Measurements from ENCODE around the gene MYO1B. TPM values are rescaled to one million over a fixed set of nuclear protein-coding genes. Genes with fewer than 3 reads are reported as not detected.

Gene MYO1B
- 137 and 177 TPM in 2 replicates for total RNA-seq

DNA sequence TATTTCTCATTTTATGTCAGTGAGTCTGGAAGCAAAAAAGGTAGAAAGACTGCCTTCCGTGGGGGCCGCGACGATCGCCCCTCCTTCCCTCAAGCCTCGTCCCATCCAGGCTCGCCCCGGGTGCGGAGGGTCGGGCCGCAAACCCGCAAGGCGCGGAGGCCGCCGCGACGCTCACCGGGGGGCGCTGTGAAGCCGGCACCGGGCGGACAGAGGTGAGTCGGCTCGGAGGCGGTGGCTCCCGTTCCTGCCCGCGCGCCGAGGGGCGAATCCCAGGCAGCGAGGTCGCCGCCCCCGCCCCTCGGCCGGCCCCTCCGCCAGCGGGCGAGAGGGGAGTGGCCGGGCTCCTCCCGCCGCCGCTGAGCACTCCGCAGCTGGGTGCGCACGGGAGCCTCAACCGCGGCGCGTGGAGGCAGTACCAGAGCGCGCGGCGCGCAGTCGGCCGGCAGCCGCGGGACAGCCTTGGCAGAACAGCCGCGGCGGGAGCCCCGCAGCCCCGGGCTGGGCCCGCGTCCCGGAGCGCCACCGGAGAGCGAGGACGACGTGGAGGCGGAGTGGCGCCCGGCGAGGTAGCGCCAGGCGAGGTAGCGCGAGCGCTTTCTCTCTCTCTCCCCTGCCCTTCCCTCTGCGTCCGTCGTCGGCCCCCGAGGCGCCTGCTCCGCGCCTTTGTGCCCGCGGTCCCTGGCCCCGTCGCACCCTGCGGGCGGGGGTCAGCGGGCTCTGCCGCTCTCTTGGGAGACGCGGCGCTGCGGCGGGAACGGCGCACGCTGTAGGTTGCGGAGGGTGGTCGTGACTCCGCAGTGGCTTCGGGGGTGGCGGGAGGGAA lies at the start of gene MYO1B:
MYO1B (plus strand) TSS at position 359 of the 823 bp plus-strand sequence. CDS start 31,492 bp downstream, outside the sequence.
- peak; percentile 48 for TF ChIP-seq CTCF (IDR thresholded peaks at IDR 0.05; ENCODE audit: insufficient read depth, low read depth, low read length)
- peak; percentile 83 for DNase-seq (ENCODE audit: low read depth)
- peak within 1 kb of the TSS; percentile 89 for H3K4me3 ChIP-seq (ENCODE audit: low read depth, low read length)

DNA sequence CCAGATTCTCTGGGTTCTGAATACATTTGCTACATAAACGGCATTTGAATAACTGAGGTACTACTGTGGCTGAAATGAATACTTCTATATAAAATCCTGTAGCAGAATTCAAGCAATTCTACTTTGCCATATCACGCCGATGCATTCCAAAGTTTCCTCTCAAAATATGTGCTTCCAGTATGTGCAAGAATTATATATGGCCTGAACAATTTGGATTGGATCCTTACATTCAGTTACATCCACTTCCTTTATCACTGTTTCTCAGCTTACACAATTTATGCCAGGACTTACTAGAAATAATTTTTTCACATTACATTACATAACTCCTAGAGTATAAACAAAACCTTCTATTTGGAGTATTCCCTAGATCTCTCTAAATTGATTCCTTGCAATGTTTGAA lies 48.1 kb upstream of the MYO1B start:
- H3K4me3 ChIP-seq (ENCODE audit: low read depth, low read length): no peak overlapping the region
- no peak for DNase-seq (ENCODE audit: low read depth)
- TF ChIP-seq CTCF (IDR thresholded peaks at IDR 0.05; ENCODE audit: insufficient read depth, low read depth, low read length): no peak

GRCh38 chr2:191198271-191198670 lies 46.9 kb upstream of the MYO1B start:
- no peak for DNase-seq (ENCODE audit: low read depth)
- no peak for TF ChIP-seq CTCF (IDR thresholded peaks at IDR 0.05; ENCODE audit: insufficient read depth, low read depth, low read length)
- H3K4me3 ChIP-seq (ENCODE audit: low read depth, low read length): no peak overlapping the region

GRCh38 chr2:191199929-191200512 lies 45.2 kb upstream of the MYO1B start:
- H3K4me3 ChIP-seq (ENCODE audit: low read depth, low read length): no peak overlapping the region
- DNase-seq (ENCODE audit: low read depth): no peak
- no peak for TF ChIP-seq CTCF (IDR thresholded peaks at IDR 0.05; ENCODE audit: insufficient read depth, low read depth, low read length)

DNA sequence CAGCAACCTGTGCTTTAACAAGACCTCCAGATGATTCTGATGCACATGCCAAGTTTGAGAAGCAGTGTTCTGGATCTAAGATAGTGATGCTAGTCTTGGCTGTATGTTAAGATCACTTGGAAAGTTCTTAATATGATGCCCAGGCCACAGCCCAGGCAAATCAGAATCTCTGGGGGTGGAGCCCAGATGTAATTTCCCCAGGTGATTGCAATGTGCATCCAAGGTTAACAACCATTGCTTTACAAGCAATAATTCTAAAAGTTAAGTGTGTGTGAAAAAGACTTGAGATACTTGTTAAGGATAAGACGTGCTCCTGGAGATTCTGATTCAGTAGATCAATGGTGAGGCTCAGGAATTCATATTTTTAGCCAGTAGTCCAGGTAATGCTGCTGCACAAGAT lies 44.3 kb upstream of the MYO1B start:
- no peak for DNase-seq (ENCODE audit: low read depth)
- H3K4me3 ChIP-seq (ENCODE audit: low read depth, low read length): no peak overlapping the region
- TF ChIP-seq CTCF (IDR thresholded peaks at IDR 0.05; ENCODE audit: insufficient read depth, low read depth, low read length): no peak

DNA sequence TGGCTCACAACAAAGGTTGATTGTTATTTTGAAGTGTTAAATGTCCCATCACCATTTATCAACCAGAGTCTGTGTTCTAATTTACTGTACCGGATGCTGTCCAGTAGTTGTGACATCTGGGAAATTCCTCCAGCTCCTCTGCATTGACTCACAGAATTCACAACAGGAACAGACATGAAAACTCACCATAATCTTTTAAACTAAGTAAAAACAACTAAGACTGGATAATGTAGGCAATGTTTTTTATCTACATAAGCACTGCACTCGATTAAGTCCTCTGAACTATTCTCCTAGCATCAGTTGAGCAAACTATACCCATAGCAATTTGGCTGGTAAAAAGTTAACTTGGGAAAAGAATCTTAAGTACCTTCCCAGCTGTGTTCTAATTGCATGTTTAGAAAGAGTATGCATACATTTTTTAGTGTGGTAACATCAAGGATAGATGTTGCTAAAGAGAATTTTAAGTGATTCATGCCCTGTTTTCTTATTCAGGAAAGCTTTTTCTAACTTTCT lies 42.9 kb upstream of the MYO1B start:
- DNase-seq (ENCODE audit: low read depth): peak; percentile 86
- H3K4me3 ChIP-seq (ENCODE audit: low read depth, low read length): no peak overlapping the region
- TF ChIP-seq CTCF (IDR thresholded peaks at IDR 0.05; ENCODE audit: insufficient read depth, low read depth, low read length): no peak
